ENCODE measurements around the gene APIP. TPM values are rescaled to one million over a fixed set of nuclear protein-coding genes. Genes with fewer than 3 reads are reported as not detected.

The APIP gene
- total RNA-seq, 1 donor from 2014 or later, result 13.0 TPM

- no peaks in the 10 kb centered on the region for H3K9me3 Mint-ChIP-seq (ENCODE audit: unreplicated experiment)
- no peak overlapping the region for H3K4me3 Mint-ChIP-seq (ENCODE audit: unreplicated experiment)
- H3K27ac Mint-ChIP-seq (ENCODE audit: unreplicated experiment), result no peak overlapping the region
- DNase-seq (ENCODE audit: low spot score), result no peak
- no peaks in the 10 kb centered on the region for H3K27me3 Mint-ChIP-seq (ENCODE audit: unreplicated experiment)
- no peaks in the 10 kb centered on the region for H3K4me1 Mint-ChIP-seq (ENCODE audit: unreplicated experiment)
- no peak for TF ChIP-seq CTCF (IDR thresholded peaks at IDR 0.05; ENCODE audit: unreplicated experiment)
- peaks cover 3% of the 10 kb centered on the region for H3K36me3 Mint-ChIP-seq (ENCODE audit: low read depth, unreplicated experiment)
These were observed 61.0 kb downstream of the APIP start for GRCh38 chr11:34855021-34855753.

GRCh38 chr11:34851916-34852315 is 64.3 kb downstream of the APIP start:
- Mint-ChIP-seq H3K36me3 (ENCODE audit: low read depth, unreplicated experiment) (peaks cover 3% of the 10 kb centered on the region), H3K27ac (ENCODE audit: unreplicated experiment) (no peak overlapping the region), H3K4me3 (ENCODE audit: unreplicated experiment) (no peak overlapping the region), H3K27me3 (ENCODE audit: unreplicated experiment) (peaks cover 1% of the 10 kb centered on the region), H3K9me3 (ENCODE audit: unreplicated experiment) (no peaks in the 10 kb centered on the region), H3K4me1 (ENCODE audit: unreplicated experiment) (no peaks in the 10 kb centered on the region)
- DNase-seq (ENCODE audit: low spot score), result no peak
- TF ChIP-seq CTCF (IDR thresholded peaks at IDR 0.05; ENCODE audit: unreplicated experiment), result no peak

GRCh38 chr11:34850334-34850733 is 65.8 kb downstream of the APIP start:
- H3K4me1 Mint-ChIP-seq (ENCODE audit: unreplicated experiment), result no peaks in the 10 kb centered on the region
- H3K9me3 Mint-ChIP-seq (ENCODE audit: unreplicated experiment), result no peaks in the 10 kb centered on the region
- no peak for TF ChIP-seq CTCF (IDR thresholded peaks at IDR 0.05; ENCODE audit: unreplicated experiment)
- H3K27ac Mint-ChIP-seq (ENCODE audit: unreplicated experiment), result no peak overlapping the region
- no peak overlapping the region for H3K4me3 Mint-ChIP-seq (ENCODE audit: unreplicated experiment)
- H3K27me3 Mint-ChIP-seq (ENCODE audit: unreplicated experiment), result peaks cover 1% of the 10 kb centered on the region
- H3K36me3 Mint-ChIP-seq (ENCODE audit: low read depth, unreplicated experiment), result peaks cover 3% of the 10 kb centered on the region
- no peak for DNase-seq (ENCODE audit: low spot score)

- no peaks in the 10 kb centered on the region for H3K4me1 Mint-ChIP-seq (ENCODE audit: unreplicated experiment)
- H3K27me3 Mint-ChIP-seq (ENCODE audit: unreplicated experiment), result peaks cover 4% of the 10 kb centered on the region
- TF ChIP-seq CTCF (IDR thresholded peaks at IDR 0.05; ENCODE audit: unreplicated experiment), result no peak
- no peak for DNase-seq (ENCODE audit: low spot score)
- no peaks in the 10 kb centered on the region for H3K9me3 Mint-ChIP-seq (ENCODE audit: unreplicated experiment)
- H3K36me3 Mint-ChIP-seq (ENCODE audit: low read depth, unreplicated experiment), result no peaks in the 10 kb centered on the region
- H3K27ac Mint-ChIP-seq (ENCODE audit: unreplicated experiment), result no peak overlapping the region
- H3K4me3 Mint-ChIP-seq (ENCODE audit: unreplicated experiment), result no peak overlapping the region
These were observed 69.7 kb downstream of the APIP start for GRCh38 chr11:34846467-34846866.

- Mint-ChIP-seq H3K27ac (ENCODE audit: unreplicated experiment) (no peak overlapping the region), H3K9me3 (ENCODE audit: unreplicated experiment) (no peaks in the 10 kb centered on the region), H3K27me3 (ENCODE audit: unreplicated experiment) (peaks cover 4% of the 10 kb centered on the region), H3K4me1 (ENCODE audit: unreplicated experiment) (no peaks in the 10 kb centered on the region), H3K4me3 (ENCODE audit: unreplicated experiment) (no peak overlapping the region), H3K36me3 (ENCODE audit: low read depth, unreplicated experiment) (no peaks in the 10 kb centered on the region)
- no peak for TF ChIP-seq CTCF (IDR thresholded peaks at IDR 0.05; ENCODE audit: unreplicated experiment)
- DNase-seq (ENCODE audit: low spot score), result no peak
These were observed 71.6 kb downstream of the APIP start for GRCh38 chr11:34844463-34845112.

Measured in endothelial cell (in vitro differentiated cells).